Type B pancreatic cell (in vitro differentiated cells): Measurements from ENCODE around the gene HSPD1. TPM values are rescaled to one million over a fixed set of nuclear protein-coding genes. Genes with fewer than 3 reads are reported as not detected.

ENCODE experiments used
- DNase-seq: peaks from one replicate; pipeline ENCODE4 v3.0.0; 2021; ENCODE audit warnings: mixed read lengths; ENCODE audit not compliant: unreplicated experiment; ENCODE audit errors: extremely low spot score
- H3K27ac Mint-ChIP-seq: 2 replicates; pipeline ENCODE4 v1.8.0; 2021; ENCODE audit warnings: mild to moderate bottlenecking, mixed read lengths
- H3K27me3 Mint-ChIP-seq: 2 replicates; pipeline ENCODE4 v1.8.0; 2021; ENCODE audit warnings: mixed read lengths
- H3K36me3 Mint-ChIP-seq: 2 replicates; pipeline ENCODE4 v1.8.0; 2021; ENCODE audit warnings: mixed read lengths
- H3K4me1 Mint-ChIP-seq: one replicate; pipeline ENCODE4 v1.8.0; 2021; ENCODE audit warnings: mixed read lengths; ENCODE audit not compliant: unreplicated experiment
- H3K4me3 Mint-ChIP-seq: 2 replicates; pipeline ENCODE4 v1.8.0; 2021; ENCODE audit warnings: mild to moderate bottlenecking, mixed read lengths
- H3K9me3 Mint-ChIP-seq: 2 replicates; pipeline ENCODE4 v1.8.0; 2021; ENCODE audit warnings: mixed read lengths
- total RNA-seq: library from RNA; stranded (reverse); gene quantifications from 2 replicates; pipeline ENCODE4 v1.2.1, GENCODE V29; 2021; ENCODE audit warnings: low replicate concordance
- TF ChIP-seq, protein P1 (sequence below): fragments of 200-600 bp; sonication (generic); conservative IDR thresholded peaks from 2 replicates; pipeline ENCODE4 v1.5.0; 2021; ENCODE audit warnings: antibody characterized with exemption, mild to moderate bottlenecking

HSPD1 gene
- total RNA-seq, 1 donor from 2014 or later, result 473 TPM

DNA sequence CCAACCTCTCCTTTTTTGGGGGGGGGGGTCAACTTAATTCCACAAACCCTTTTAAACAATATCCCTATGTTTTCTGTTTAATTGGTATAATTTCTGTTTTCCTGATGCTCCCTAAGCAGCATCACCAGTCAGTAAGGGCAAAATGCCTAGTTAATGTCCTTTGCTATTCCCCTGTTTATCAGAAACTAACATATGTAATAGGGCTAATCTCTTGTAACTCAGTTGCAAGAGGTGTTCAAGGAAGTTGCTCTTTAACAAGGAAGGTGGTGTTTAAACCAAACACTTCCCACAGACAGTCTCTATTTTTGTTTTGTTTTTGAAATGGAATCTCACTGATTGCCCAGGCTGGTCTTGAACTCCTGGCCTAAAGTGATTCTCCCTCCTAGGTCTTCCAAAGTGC lies 52.8 kb downstream of the HSPD1 start:
- no peaks in the 10 kb centered on the region for H3K4me1 Mint-ChIP-seq
- H3K27ac Mint-ChIP-seq, result no peak overlapping the region
- H3K9me3 Mint-ChIP-seq, result no peaks in the 10 kb centered on the region

DNA sequence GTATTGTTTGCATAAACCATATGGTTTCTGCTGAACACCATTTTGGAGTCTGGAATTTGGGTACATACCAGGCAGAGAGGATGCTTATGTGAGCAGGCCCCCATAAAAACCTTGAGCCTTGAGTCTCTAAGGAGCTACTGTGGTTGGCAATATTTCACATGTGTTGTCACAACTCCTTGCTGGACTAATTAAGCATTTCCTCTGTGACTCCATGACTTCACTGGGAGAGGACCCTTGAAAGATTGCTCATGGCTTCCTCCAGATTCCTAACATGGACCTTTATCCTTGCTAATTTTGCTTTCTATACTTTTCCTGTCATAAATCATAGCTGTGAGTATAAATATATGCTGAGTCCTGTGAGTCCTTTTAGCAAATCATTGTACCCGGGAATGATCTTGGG lies 53.9 kb downstream of the HSPD1 start:
- Mint-ChIP-seq H3K4me1 (no peaks in the 10 kb centered on the region), H3K4me3 (no peak overlapping the region)
- TF ChIP-seq, protein P1, sequence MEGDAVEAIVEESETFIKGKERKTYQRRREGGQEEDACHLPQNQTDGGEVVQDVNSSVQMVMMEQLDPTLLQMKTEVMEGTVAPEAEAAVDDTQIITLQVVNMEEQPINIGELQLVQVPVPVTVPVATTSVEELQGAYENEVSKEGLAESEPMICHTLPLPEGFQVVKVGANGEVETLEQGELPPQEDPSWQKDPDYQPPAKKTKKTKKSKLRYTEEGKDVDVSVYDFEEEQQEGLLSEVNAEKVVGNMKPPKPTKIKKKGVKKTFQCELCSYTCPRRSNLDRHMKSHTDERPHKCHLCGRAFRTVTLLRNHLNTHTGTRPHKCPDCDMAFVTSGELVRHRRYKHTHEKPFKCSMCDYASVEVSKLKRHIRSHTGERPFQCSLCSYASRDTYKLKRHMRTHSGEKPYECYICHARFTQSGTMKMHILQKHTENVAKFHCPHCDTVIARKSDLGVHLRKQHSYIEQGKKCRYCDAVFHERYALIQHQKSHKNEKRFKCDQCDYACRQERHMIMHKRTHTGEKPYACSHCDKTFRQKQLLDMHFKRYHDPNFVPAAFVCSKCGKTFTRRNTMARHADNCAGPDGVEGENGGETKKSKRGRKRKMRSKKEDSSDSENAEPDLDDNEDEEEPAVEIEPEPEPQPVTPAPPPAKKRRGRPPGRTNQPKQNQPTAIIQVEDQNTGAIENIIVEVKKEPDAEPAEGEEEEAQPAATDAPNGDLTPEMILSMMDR, result no peak

More for the DNA sequence above, 52.8 kb downstream of the HSPD1 start:
- no peaks in the 10 kb centered on the region for H3K36me3 Mint-ChIP-seq
- DNase-seq, result no peak
- no peaks in the 10 kb centered on the region for H3K27me3 Mint-ChIP-seq
- TF ChIP-seq, protein P1, result no peak
- H3K4me3 Mint-ChIP-seq, result no peak overlapping the region

DNA sequence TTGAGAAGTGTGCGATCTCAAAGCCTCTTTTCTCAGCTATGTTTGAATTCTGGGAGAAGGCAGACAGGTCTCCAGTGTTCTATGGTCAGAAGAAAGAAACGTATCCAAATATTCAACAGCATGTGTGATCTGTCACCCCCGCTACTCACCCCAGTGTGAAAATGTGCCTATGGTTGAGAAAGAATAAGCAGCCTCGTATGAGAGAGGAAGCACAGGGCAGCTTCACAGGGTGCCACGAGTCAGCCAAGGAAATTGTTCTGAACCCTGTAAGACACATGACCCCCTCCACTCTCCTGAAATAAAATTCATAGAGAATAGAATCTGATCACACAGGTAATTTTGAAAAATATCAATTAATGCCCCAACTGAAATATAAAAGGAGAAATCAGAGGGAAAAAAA lies 56.8 kb downstream of the HSPD1 start:
- Mint-ChIP-seq H3K27me3 (no peaks in the 10 kb centered on the region), H3K4me3 (no peak overlapping the region), H3K36me3 (no peaks in the 10 kb centered on the region), H3K9me3 (no peaks in the 10 kb centered on the region), H3K27ac (no peak overlapping the region), H3K4me1 (no peaks in the 10 kb centered on the region)
- DNase-seq, result no peak
- TF ChIP-seq, protein P1, result no peak

More for the DNA sequence above, 53.9 kb downstream of the HSPD1 start:
- Mint-ChIP-seq H3K36me3 (no peaks in the 10 kb centered on the region), H3K9me3 (no peaks in the 10 kb centered on the region), H3K27ac (no peak overlapping the region), H3K27me3 (no peaks in the 10 kb centered on the region)
- no peak for DNase-seq

DNA sequence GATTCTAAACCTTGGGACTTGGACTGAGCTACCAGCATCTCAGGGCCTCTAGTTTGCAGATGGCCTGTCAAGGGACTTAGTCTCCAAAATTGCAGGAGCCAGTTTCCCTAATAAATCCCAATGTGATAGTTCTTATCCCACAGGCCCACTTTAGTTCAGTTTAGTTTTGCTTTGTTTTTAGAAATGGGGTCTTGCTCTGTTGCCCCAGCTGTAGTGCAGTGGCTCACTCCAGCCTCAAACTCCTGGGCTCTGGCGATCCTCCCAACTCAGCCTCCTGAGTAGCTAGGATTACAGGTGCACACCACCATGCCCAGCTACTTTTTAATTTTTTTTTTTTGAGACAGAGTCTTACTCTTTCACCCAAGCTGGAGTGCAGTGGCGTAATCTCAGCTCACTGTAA lies 62.3 kb downstream of the HSPD1 start:
- Mint-ChIP-seq H3K4me3 (peak overlapping the region; percentile 70), H3K9me3 (no peaks in the 10 kb centered on the region), H3K27me3 (no peaks in the 10 kb centered on the region), H3K36me3 (no peaks in the 10 kb centered on the region), H3K4me1 (peaks cover 8% of the 10 kb centered on the region), H3K27ac (peak overlapping the region; percentile 56)
- TF ChIP-seq, protein P1, result no peak
- DNase-seq, result no peak

Other genes starting within 250 kb of the HSPD1 start
- 3.1 and 14.2 TPM in 2 replicates for gene ANKRD44, start 189.1 kb downstream of the HSPD1 start, total RNA-seq
- 266 and 296 TPM in 2 replicates for gene SF3B1, start 64.8 kb downstream of the HSPD1 start, total RNA-seq
- 12.7 and 17.8 TPM in 2 replicates for gene COQ10B, start 46.3 kb downstream of the HSPD1 start, total RNA-seq
- 165 and 167 TPM in 2 replicates for gene HSPE1, start 539 bp upstream of the HSPD1 start, total RNA-seq
- 27.3 and 30.7 TPM in 2 replicates for gene MOB4, start 16.2 kb upstream of the HSPD1 start, total RNA-seq
- 0.07 and 14.9 TPM in 2 replicates for gene RFTN2, start 175.7 kb upstream of the HSPD1 start, total RNA-seq
- gene MARS2, start 205.5 kb upstream of the HSPD1 start, total RNA-seq, result 10.3 and 10.4 TPM in 2 replicates